GM18861 (cell line): ENCODE results near the gene AK8.
"Not testable (repeated sequence)": the region's sequence is repeated elsewhere in the genome, so short reads cannot be mapped to it uniquely, and the experiment has no call there.

Source experiments
- ATAC-seq: cut with Tn5 transposase; IDR thresholded peaks from one replicate; pipeline ENCODE4 v1.9.1; 2021; ENCODE audit not compliant: unreplicated experiment

AK8 gene

DNA sequence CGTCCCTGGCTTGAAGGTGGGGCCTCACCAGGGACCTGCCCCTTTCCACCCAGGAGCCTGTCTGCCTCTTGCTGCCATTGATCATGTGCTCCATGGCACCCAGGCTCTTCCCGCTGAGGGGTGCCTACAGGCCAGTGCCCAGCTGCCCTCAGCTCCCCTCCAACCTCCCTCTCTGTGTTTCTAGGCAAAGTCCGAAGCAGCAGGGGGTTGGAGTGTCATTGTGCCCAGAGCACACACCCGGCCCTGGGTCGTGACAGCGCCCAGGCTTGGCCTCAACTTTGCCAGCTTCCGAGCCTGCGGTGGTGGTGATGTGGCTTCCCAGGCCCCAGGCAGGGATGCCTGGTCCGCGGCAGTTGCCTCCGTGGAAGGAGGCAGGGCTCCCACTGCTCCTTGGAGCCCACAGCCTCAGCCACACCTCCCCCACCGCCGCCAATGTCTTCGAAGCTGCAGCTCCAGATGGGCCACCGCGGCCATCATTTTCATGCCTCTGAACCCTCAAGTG lies 155.5 kb downstream of the AK8 start:
- ATAC-seq: no peak

DNA sequence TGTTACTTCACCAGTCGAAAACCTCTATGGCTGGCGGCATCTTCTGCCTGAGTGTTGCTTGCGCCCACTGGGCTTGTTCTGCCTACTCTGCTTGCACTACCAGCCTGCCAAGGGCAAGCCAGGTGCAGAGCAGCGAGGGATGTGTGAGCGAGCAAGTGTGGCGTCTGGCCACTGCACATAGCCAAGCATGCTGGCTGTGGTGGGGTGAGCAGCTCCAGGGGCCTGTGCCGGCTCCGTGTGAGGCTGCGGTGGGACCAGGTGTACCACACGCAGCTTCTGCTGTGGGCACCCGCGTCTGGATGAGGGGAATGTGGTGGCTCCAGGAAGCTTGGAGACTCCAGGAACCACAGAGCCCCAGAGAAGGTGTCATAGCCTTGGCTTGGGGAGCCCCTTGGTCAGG lies 156.4 kb downstream of the AK8 start:
- ATAC-seq: no peak

DNA sequence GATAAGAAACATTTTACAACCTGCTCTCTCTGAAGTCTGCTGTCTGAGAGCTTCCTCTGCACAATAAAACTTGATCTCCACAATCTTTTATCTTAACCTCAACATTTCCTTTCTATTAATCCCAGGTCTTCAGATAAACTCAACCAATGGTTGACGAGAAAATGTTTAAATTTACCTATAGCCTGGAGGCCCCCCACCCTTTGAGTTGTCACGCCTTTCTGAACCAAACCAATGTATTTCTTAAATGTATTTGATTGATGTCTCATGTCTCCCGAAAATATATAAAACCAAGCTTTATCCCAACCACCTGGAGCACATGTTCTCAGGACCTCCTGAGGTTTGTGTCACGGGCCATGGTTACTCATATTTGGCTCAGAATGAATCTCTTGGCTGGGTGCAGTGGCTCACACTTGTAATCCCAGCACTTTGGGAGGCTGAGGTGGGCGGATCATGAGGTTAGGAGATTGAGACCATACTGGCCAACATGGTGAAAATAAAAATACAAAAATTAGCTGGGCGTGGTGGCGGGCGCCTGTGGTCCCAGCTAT lies 159.6 kb downstream of the AK8 start:
- not testable (repeated sequence) for ATAC-seq

DNA sequence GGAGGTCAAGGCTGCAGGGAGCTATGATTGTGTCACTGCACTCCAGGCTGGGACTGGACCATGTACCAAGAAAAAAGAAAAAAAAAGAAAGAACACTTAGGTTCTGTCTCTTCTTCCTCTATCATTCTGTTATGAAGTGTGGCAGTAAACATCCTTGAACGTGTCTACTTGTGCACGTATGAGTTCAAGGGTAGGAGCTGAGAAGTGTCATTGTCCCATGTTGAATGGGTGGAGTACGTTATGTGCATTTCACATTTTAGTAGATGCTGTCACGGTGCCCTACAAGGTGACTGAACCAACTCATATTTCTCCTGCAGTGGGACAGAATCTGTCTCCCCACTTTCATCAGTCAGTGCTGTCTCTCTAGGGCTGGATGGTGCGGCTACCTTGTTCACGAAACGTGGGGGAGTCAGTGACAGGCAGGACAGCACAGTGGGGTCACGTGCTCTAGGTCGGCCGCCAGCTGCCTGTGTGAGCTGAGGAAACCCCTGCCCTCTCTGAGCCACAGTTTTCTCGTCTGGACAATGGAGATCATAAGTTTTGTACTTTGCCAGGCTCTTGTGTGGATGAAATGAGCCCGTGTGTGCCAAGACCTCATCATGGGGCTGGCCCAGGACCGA lies 160.6 kb downstream of the AK8 start:
- no peak for ATAC-seq

DNA sequence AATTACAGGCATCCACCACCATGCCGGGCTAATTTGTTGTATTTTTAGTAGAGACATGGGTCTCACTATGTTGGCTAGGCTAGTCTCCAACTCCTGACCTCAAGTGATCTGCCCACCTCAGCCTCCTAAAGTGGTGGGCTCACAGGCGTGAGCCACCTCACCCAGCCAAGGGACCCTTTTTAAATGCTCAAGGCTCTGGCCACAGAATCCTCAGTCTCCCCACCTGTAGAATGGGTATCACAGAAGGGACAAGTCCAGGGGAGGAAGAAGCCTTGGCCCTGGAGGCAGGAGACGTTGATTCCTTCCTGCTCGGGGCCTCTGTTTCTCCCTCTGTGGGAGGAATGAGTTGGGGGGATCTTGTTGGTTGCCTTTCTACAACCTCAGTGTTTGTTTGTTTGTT lies 162.1 kb downstream of the AK8 start:
- ATAC-seq: no peak

DNA sequence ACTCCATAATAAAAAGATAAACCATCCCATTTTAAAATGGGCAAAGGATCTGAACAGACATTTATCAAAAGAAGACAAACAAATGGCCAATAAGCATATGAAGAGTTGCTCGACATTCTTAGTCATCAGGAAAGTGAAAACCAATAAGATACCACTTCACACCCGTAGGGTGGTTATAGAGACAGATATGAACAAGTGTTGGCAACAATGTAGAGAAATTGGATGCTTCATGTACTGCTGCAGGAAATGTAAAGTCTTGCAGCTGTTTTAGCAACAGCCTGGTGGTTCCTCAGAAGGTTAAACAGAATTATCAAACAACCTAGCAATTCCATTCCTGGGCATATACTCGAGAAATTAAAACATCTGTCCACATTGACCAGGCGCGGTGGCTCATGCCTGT lies 165.3 kb downstream of the AK8 start:
- ATAC-seq: no peak

DNA sequence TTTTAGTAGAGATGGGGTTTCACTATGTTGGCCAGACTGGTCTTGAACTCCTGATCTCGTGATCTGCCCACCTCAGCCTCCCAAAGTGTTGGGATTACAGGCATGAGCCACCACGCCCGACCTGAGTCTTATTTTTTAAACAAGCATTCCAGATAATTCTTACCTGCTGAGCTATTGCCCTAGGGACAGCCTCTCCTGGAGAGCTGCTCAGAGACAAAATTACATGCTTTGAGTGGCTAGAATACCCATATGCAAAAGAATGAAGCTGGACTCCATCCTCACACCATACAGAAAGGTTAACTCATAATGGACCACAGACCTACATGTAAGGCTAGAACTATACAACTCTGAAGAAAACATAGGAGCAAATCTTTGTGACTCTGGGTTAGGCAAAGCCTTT lies 166.2 kb downstream of the AK8 start:
- ATAC-seq: no peak

DNA sequence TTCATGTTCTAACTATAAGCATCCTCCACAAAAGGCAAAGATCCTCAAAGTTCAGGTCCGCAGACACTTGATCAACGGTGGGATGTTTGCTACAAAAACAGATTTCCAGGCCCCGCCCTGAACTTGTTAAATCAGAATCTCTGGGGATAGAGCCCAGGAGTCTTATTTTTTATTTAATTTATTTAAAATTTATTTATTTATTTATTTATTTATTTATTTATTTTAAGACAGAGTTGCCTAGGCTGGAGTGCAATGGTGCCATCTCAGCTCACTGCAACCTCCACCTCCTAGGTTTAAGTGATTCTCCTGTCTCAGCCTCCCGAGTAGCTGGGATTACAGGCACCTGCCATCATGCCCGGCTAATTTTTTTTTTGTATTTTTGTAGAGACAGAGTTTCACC lies 166.9 kb downstream of the AK8 start:
- not testable (repeated sequence) for ATAC-seq

DNA sequence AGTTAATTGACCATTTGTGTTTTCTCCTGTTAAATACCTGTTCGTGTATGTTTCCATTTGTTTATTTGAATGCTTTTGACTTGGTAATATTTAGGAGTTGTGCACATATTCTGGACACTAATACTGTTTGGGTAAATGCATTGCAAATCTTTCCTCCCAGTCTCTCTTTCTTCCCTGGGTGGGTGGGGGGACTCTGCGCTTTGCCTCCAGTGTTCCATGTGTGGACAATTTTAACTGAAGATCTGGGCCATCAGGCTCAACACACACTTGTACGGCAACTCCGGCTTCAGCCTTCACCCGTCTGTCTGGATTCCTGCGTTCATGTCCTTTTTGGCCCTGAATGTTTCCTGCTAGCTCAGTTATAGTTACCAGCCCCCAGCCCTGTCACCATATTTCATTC lies 167.8 kb downstream of the AK8 start:
- ATAC-seq: no peak

DNA sequence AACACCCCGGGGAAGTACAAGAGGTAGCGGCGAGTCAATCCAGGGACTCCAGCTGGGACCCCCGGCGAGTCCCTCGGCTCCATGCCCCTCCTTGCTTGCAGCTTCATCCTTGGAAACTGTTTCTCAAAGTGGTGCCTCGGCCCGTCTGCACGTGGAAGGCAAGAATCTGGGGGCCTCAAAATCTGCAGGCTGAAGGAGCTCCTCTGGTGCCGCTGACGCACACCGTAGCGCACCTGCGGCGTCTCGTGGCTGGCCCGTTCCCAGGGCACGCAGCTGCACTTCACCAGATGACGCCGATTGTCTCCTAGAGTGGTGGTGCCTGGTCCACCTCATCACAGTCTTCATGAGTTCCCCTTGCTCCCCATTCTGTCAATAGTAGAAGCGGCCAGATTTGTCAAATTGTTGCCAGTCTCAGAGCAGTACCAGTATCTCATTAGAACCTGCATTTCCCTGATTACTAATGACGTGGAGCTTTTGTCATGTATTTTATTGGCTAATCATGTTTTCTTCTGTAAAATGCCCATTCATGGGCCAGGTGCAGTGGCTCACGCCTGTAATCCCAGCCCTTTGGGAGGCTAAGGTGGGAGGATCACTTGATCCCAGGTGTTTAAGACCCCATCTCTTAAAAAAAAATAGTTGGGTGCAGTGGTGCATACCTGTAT lies 169.2 kb downstream of the AK8 start:
- ATAC-seq: no peak

DNA sequence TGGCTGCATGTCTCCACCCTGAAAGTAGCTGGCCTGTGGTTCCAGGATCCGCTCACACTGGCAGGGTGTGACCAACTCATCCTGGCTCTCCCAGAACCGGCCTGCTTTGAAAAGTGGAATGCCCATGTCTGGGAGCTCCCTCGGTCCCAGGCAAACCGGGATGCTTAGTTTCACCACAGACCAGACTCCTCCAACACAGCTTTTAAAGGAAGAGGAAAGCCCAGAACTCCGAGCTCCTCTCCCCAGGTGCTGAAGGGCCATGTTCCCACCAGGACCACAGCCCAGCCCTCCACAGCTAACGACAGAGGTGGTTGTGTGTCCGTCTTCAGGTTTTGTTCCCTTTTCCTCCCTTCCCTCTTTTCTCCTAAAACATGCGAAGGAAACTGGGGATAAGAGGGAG lies 169.8 kb downstream of the AK8 start:
- no peak for ATAC-seq

DNA sequence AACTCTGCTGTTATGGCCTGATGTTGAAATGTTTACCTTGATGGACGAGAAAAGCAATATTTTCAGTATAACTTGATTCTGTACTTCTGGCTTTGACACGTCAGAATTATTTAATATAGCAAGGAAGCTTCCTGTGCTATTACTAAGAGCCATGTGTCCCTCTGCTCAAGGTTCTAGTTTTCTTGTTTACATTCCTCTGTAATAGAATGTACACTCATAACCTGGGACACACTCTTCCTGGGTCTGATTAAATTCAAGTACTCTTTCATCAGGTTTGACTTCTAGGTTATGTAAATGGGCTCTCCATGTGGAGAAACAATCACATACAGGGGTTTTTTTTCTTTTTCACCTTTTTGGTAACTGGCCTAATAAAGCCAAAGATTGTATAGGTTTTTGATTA lies 174.7 kb downstream of the AK8 start:
- no peak for ATAC-seq

DNA sequence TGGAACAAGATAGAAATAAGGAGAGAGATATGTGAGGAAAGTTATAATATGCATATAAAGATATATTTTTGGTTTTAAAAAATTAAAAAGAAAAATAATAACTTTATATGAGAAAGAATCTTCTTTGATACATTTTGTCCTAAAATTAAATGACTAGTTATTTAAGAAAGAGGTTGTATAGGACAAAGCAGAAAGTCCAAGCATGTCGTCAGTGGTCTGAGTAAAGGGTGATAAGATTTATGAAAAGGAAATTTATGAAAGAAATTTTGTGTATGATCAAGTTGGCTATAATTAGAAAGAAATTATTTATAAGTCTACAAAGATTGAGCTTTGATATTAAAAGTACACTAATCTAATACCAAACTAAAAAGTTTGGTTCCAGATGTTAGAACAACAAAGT lies 175.8 kb downstream of the AK8 start:
- no peak for ATAC-seq

DNA sequence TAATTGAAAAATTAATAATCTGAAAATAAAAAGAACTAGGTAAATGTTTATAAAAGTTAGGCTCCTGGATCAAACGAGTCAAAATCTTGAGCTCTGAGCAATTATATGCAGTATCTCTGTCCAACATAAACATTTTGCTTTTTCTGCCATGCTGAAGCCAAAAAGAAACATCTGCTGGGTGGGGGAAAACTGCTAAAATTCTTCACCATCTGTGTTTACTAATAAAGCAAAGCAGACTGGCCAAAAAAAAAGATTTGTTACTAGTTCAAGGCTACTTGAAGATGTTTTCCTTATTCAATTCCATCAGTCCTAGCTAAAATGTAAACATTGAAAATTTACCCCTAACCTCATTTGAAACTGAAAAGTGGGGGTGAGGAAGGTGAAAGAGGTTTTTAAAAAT lies 178.1 kb downstream of the AK8 start:
- no peak for ATAC-seq

DNA sequence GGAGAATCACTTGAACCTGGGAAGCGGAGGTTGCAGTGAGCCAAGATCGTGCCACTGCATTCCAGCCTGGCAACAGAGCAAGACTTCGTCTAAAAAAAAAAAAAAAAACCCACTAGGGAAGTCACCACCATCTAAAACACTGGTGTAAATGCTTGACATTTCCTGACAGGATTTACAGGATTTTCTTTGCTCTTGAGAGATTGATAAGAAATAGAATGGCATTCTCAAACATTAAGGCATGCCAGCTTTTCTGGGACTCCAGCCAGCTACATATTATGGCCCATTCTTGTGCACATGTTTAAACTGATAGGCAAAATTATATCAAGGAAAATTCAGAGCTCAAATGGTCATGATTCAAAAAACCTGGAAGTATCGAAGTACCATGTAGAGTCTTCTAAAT lies 179.1 kb downstream of the AK8 start:
- ATAC-seq: no peak

DNA sequence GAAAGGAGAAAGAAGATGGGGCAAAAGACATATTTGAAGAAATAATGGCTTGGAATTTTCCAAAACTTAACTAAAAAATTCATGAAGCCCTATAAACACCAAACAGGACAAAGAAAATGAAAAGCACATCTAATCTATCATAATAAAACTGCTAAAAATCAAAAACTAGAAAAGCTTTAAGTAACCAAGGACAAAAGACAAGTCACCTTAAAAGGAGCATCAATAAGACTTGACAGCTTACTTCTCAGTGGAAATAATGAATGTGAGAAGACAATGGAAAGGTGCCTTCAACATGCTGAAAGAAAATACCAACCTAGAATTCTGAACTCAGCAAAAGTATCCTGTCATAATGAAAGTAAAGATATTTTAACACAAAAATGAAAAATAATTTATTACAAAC lies 180.9 kb downstream of the AK8 start:
- ATAC-seq: no peak

DNA sequence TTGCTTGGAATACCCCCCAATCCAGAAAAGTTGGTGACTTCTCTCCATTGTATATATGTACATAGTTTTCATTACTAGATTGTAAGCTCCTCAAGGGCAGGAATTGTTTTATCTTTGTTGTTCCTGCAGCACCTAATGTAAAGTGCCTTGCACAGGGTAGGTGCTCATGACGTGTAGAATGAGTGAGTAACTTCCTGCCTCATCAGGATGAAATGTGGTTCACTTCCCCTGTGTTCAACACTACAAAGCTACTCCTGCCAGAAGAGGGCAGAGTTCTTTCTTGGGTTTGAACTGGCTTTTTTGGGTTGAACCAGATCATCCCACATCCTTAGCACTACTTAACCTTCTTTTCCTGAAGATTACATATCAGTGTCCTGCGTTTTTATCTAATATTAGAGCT lies 183.9 kb downstream of the AK8 start:
- no peak for ATAC-seq

DNA sequence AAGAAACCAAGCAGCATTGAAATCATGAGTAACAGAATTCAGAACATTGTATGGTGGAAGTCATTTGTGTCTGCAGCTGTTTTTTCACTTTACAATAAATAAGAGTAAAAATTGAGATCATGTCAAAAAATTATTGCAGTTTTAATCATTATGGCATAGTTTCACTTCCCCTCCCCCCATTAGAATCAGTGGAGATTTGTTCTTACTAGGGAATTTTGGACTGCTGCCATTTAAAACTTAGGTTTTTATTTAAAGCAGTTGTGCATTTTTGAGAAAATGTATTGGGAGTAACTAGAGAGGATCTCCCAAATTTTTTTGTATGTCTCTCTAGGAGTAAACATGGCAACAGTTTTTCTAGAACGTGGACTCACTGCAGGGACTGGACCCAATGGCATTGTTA lies 187.4 kb downstream of the AK8 start:
- ATAC-seq: no peak

DNA sequence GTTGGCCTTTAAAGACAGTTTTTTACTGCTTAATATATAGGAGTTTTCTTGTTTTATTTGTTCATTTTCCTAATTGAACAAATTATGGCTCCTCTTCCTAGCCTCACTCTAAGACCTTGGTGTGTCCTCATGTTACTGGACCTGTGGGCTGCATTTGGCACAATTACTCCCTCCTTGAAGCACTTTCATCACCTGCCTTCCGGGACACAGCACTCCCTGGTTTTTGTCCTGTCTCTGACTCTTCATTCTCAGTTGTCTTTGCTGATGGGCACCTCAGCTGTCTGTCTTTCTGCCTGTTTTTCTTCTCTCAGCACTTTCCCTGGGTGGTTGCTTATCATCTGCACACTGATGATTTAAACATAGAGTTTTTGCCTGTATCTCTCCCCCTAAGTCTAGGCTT lies 194.2 kb downstream of the AK8 start:
- no peak for ATAC-seq

DNA sequence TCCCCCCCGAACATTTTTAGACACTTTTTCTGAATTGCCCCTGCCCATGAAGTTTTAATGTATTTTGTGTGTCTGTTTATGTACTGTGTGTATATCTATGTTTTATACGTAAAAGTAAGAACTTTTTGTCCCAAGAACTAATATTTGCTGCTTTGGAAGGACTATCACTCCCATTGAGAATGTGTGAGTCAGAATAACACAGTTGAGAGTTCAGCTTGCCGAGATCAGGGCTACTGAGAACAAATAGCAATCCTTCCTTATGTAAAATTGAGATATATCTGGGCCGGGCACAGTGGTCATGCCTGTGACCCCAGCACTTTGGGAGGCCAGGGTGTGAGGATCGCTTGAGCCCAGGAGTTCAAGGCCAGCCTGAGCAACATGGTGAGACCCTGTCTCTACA lies 196.5 kb downstream of the AK8 start:
- no peak for ATAC-seq

DNA sequence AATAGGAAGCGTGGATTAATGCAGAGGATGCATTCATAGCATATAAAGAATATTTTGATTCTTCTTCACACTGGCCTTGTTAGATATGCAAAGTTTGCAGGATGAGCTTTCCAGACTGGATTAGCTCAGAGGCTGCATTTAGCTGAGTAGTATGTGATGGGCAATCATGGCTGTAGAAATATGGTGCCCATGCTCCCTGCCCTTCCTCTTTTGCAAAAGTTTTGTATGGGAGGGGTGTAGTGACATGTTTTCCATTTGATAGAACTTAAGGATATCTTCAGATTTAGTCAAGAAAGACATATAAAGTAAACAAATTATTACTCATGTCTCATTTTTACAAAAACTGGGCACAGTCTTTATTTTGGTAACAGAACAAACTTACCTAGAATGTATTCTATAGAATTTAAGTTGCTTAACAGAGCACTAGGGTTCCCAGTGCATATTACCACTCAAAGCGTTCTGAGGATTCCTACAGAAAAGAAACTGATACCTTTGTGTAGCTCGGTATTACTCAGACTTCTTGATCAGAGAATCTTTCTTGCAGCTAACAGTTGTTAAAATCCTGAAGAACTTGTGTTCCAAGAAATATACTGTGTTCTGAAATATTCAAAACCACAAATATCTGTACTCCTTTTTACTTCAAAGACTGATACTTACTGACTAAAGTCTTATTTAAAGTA lies 198.0 kb downstream of the AK8 start:
- no peak for ATAC-seq

DNA sequence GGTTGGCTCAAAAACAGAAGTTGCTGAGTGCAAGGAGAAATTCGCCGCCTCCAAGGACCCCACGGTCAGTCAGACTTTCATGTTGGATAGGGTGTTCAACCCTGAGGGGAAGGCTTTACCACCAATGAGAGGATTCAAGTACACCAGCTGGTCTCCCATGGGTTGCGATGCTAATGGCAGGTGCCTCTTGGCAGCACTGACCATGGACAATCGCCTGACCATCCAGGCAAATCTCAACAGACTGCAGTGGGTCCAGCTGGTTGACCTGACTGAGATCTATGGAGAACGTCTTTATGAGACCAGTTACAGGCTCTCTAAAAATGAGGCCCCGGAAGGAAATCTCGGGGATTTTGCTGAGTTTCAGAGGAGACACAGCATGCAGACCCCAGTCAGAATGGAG lies 200.1 kb downstream of the AK8 start:
- no peak for ATAC-seq
